A549 (cell line): ENCODE data around the gene CADPS2. TPM values are rescaled to one million over a fixed set of nuclear protein-coding genes. Genes with fewer than 3 reads are reported as not detected.

Experiments used
- ATAC-seq, 2 experiments: fragments of 200-7000 bp in 1 of 2; fragments of >200 bp in 1 of 2; cut with Nextera tagmentation in 1 of 2; cut with Tn5 transposase in 1 of 2; 3 replicates each; pipeline versions ENCODE4 v1.8.0 to v1.9.1; 2018 to 2020; ENCODE audit warnings: mild to moderate bottlenecking in 1 of 2, moderate library complexity in 1 of 2
- CTCF ChIA-PET: fragments of 300-600 bp; sonication (Branson Sonifier 250); formaldehyde crosslinking; extraction: SDS; loops from one replicate; lab custom pipeline; 2021; ENCODE audit warnings: antibody characterized with exemption, inconsistent platforms; lab: Yijun Ruan, JAX
- POLR2A ChIA-PET: fragments of 350-600 bp; formaldehyde crosslinking; extraction: SDS; loops from one replicate; lab custom pipeline; 2021; ENCODE audit warnings: antibody characterized with exemption, inconsistent platforms; lab: Yijun Ruan, JAX
- DNase-seq, 2 experiments: peaks; one replicate each; pipeline versions ENCODE4 v3.0.0 to v3.0.0-alpha.2; 2011 to 2016; ENCODE audit warnings: low read depth in 1 of 2, low spot score in 1 of 2
- FAIRE-seq: peaks from 2 replicates; lab custom pipeline; 2011; peaks lifted over from hg19 to GRCh38; lab: Jason Lieb, UNC
- H3K27ac ChIP-seq, 2 experiments: fragments of >200 bp; sonication (Bioruptor Twin); formaldehyde crosslinking; 3 replicates each; pipeline ENCODE4 v1.5.1; 2016 to 2017
- H3K4me1 ChIP-seq: fragments of >200 bp; sonication (Bioruptor Twin); formaldehyde crosslinking; 3 replicates; pipeline ENCODE4 v1.6.1; 2016
- H3K4me2 ChIP-seq: fragments of >200 bp; sonication (Bioruptor Twin); formaldehyde crosslinking; 3 replicates; pipeline ENCODE4 v1.6.1; 2016
- H3K4me3 ChIP-seq: fragments of >200 bp; sonication (Bioruptor Twin); formaldehyde crosslinking; 3 replicates; pipeline ENCODE4 v1.5.1; 2016
- H3K9me3 ChIP-seq: fragments of >200 bp; sonication (Bioruptor Twin); formaldehyde crosslinking; 3 replicates; pipeline ENCODE4 v1.6.1; 2016
- BCL3 ChIP-seq: fragments of >200 bp; sonication (Bioruptor Twin); formaldehyde crosslinking; IDR thresholded peaks from 3 replicates; pipeline ENCODE4 v1.6.1; 2016
- BHLHE40 ChIP-seq: IDR thresholded peaks from 2 replicates; pipeline ENCODE4 v1.6.1; 2012; ENCODE audit warnings: low read depth, low read length, inconsistent platforms
- CBX2 ChIP-seq: fragments of 200-600 bp; sonication (generic); IDR thresholded peaks from 2 replicates; pipeline ENCODE4 v1.6.1; 2016; ENCODE audit warnings: low read depth, mild to moderate bottlenecking, borderline replicate concordance
- CHD4 ChIP-seq: fragments of 200-600 bp; sonication (generic); IDR thresholded peaks from 2 replicates; pipeline ENCODE4 v1.6.1; 2016; ENCODE audit warnings: antibody characterized with exemption, mild to moderate bottlenecking, borderline replicate concordance
- EHF ChIP-seq: fragments of 250-450 bp; sonication (Bioruptor Pico); IDR thresholded peaks from 2 replicates; pipeline ENCODE4 v1.5.0; 2020; ENCODE audit warnings: mild to moderate bottlenecking
- EHMT2 ChIP-seq: fragments of 200-600 bp; sonication (generic); IDR thresholded peaks from 2 replicates; pipeline ENCODE4 v1.6.1; 2016; ENCODE audit warnings: antibody characterized with exemption, low read depth, mild to moderate bottlenecking, moderate library complexity
- ELK1 ChIP-seq: fragments of 150-350 bp; IDR thresholded peaks from 2 replicates; pipeline ENCODE4 v1.6.1; 2014; ENCODE audit warnings: low read depth, mild to moderate bottlenecking, low read length
- EP300 ChIP-seq, 2 experiments: fragments of >200 bp; sonication (Bioruptor Twin); formaldehyde crosslinking; IDR thresholded peaks; 2 replicates in 1 of 2; 3 replicates in 1 of 2; pipeline ENCODE4 v1.6.1; 2016 to 2017
- ESRRA ChIP-seq: fragments of 150-350 bp; IDR thresholded peaks from 2 replicates; pipeline ENCODE4 v1.6.1; 2014; ENCODE audit warnings: mild to moderate bottlenecking, low read length, borderline replicate concordance
- HMGXB4 ChIP-seq: fragments of 250-450 bp; sonication (Bioruptor Pico); IDR thresholded peaks from 2 replicates; pipeline ENCODE4 v1.5.0; 2021; ENCODE audit warnings: mild to moderate bottlenecking, moderate library complexity, borderline replicate concordance
- HOXB13 ChIP-seq: fragments of 250-450 bp; sonication (Bioruptor Pico); IDR thresholded peaks from 2 replicates; pipeline ENCODE4 v1.5.0; 2020; ENCODE audit warnings: low read depth, mild to moderate bottlenecking, moderate library complexity
- JUN ChIP-seq, 2 experiments: fragments of >200 bp; sonication (Bioruptor Twin); formaldehyde crosslinking; IDR thresholded peaks; 2 replicates in 1 of 2; 3 replicates in 1 of 2; pipeline ENCODE4 v1.6.1; 2016 to 2017
- JUNB ChIP-seq: fragments of >200 bp; sonication (Bioruptor Twin); formaldehyde crosslinking; IDR thresholded peaks from 2 replicates; pipeline ENCODE4 v1.6.1; 2016
- KDM5A ChIP-seq: fragments of 200-600 bp; sonication (generic); IDR thresholded peaks from 2 replicates; pipeline ENCODE4 v1.6.1; 2016; ENCODE audit warnings: antibody characterized with exemption, mild to moderate bottlenecking
- MAX ChIP-seq: IDR thresholded peaks from 2 replicates; pipeline ENCODE4 v1.6.1; 2012
- MAZ ChIP-seq: fragments of 150-350 bp; IDR thresholded peaks from 2 replicates; pipeline ENCODE4 v1.6.1; 2014; ENCODE audit warnings: antibody characterized with exemption, low read depth, low read length, borderline replicate concordance
- MYC ChIP-seq: IDR thresholded peaks from 2 replicates; pipeline ENCODE4 v1.6.1; 2012; ENCODE audit warnings: mild to moderate bottlenecking, inconsistent platforms, low read length, improper control_type of control experiment, borderline replicate concordance
- NR3C1 ChIP-seq: fragments of >200 bp; sonication (Bioruptor Twin); formaldehyde crosslinking; IDR thresholded peaks from 3 replicates; pipeline ENCODE4 v1.6.1; 2017
- POLR2A ChIP-seq: IDR thresholded peaks from 2 replicates; pipeline ENCODE4 v1.6.1; 2012; ENCODE audit warnings: mild to moderate bottlenecking, low read length
- RCOR1 ChIP-seq: fragments of 150-350 bp; IDR thresholded peaks from 2 replicates; pipeline ENCODE4 v1.6.1; 2014; ENCODE audit warnings: antibody characterized with exemption, low read length, low read depth
- REST ChIP-seq: fragments of 200-600 bp; sonication (generic); IDR thresholded peaks from 2 replicates; pipeline ENCODE4 v1.6.1; 2016; ENCODE audit warnings: antibody characterized with exemption, mild to moderate bottlenecking, moderate library complexity
- RFX5 ChIP-seq: fragments of 450-650 bp; IDR thresholded peaks from 2 replicates; pipeline ENCODE4 v1.7.1; 2014; ENCODE audit warnings: antibody characterized with exemption, mild to moderate bottlenecking, moderate library complexity
- SMC3 ChIP-seq: fragments of >200 bp; sonication (Bioruptor Twin); formaldehyde crosslinking; IDR thresholded peaks from 3 replicates; pipeline ENCODE4 v1.6.1; 2018; ENCODE audit warnings: inconsistent platforms
- USF2 ChIP-seq: fragments of 450-650 bp; IDR thresholded peaks from 2 replicates; pipeline ENCODE4 v1.6.1; 2014; ENCODE audit warnings: antibody characterized with exemption
- WGBS: methylation state at CpG from one replicate; pipeline ENCODE4 v1.1.6; 2017; ENCODE audit errors: missing lambda C conversion rate; 5-methylcytosine and 5-hydroxymethylcytosine counted together
- polyA plus RNA-seq, 4 experiments: library from polyadenylated mRNA; depleted of rRNA in 3 of 4; stranded (reverse); fragments of >200 nt; fragmentation: RNase III in 1 of 4; extraction: RNeasy Plus Mini Kit Qiagen cat#74134 plus additional on column Dnase treatment in 1 of 4; gene quantifications; 2 replicates in 3 of 4; 3 replicates in 1 of 4; pipeline ENCODE4 v1.2.3, GENCODE V29; 2011 to 2017

CADPS2 gene
- polyA plus RNA-seq, 2 of the 4 experiments (the other 2 are of a cell fraction): 0.04 to 0.10 TPM

GRCh38 chr7:122310119-122311021 is 575.9 kb downstream of the CADPS2 start:
- DNase-seq (no peak), ATAC-seq (peak in 1 of 2 experiments; percentile 45; a peak in 3 of 6 replicates), FAIRE-seq (no peak)
- ChIA-PET CTCF (no interaction called here), POLR2A (no interaction called here)
- H3K27ac ChIP-seq: no peak overlapping the region
- H3K4me2 ChIP-seq: peak overlapping the region; percentile 73
- no peaks in the 10 kb centered on the region for H3K4me1 ChIP-seq
- no peaks in the 10 kb centered on the region for H3K9me3 ChIP-seq
- TF ChIP-seq RCOR1 (no peak), ESRRA (no peak), USF2 (no peak), MAZ (no peak), HMGXB4 (CRISPR knock-in tag) (no peak)
- H3K4me3 ChIP-seq: peak overlapping the region; percentile 32
- 22% methylated on average over 41 of the region's 61 CpGs for WGBS

- Histone ChIP-seq H3K4me2 (no peak overlapping the region), H3K4me3 (no peak overlapping the region), H3K4me1 (no peaks in the 10 kb centered on the region), H3K9me3 (no peaks in the 10 kb centered on the region), H3K27ac (no peak overlapping the region)
- no peak for DNase-seq
- TF ChIP-seq BHLHE40: no peak
- TF ChIP-seq MAX: no peak
- no peak for TF ChIP-seq MYC
- TF ChIP-seq EHF: no peak
- TF ChIP-seq ESRRA: no peak
- no peak for TF ChIP-seq NR3C1
- TF ChIP-seq KDM5A: no peak
- TF ChIP-seq ELK1: no peak
- no peak for TF ChIP-seq CHD4
- no peak for TF ChIP-seq POLR2A
- no peak for TF ChIP-seq CBX2
- TF ChIP-seq BCL3: no peak
- no peak for TF ChIP-seq JUN (IDR thresholded peaks at IDR 0.05)
- TF ChIP-seq RCOR1: no peak
- ChIA-PET CTCF (no interaction called here), POLR2A (no interaction called here)
- ATAC-seq: no peak
- 64% methylated on average over 3 of the region's 3 CpGs for WGBS
- FAIRE-seq: no peak
Measured at GRCh38 chr7:122309421-122309820, 576.8 kb downstream of the CADPS2 start.

GRCh38 chr7:122307228-122307621 is 579.0 kb downstream of the CADPS2 start:
- CTCF ChIA-PET: no interaction called here
- 57% methylated on average over 13 of the region's 13 CpGs for WGBS
- no peak overlapping the region for H3K4me2 ChIP-seq
- no peak for TF ChIP-seq SMC3
- no peak for TF ChIP-seq EP300 (IDR thresholded peaks at IDR 0.05)
- no peak for TF ChIP-seq USF2
- no peak for TF ChIP-seq REST
- TF ChIP-seq EHMT2: no peak
- TF ChIP-seq JUNB: no peak
- no peak for TF ChIP-seq HOXB13 (CRISPR knock-in tag)
- TF ChIP-seq RFX5: no peak

More at GRCh38 chr7:122307228-122307621, 579.0 kb downstream of the CADPS2 start:
- H3K4me3 ChIP-seq: no peak overlapping the region
- POLR2A ChIA-PET: no interaction called here
- FAIRE-seq (no peak), DNase-seq (no peak), ATAC-seq (no peak)
- no peaks in the 10 kb centered on the region for H3K9me3 ChIP-seq
- H3K4me1 ChIP-seq: no peaks in the 10 kb centered on the region
- no peak overlapping the region for H3K27ac ChIP-seq
